ENCODE data around the gene SLC34A1.
A peak's percentile ranks its signal among the peaks of the same experiment; 100 is the strongest.
"Not testable (repeated sequence)": the region's sequence is repeated elsewhere in the genome, so short reads cannot be mapped to it uniquely, and the experiment has no call there.

SLC34A1 gene

DNA sequence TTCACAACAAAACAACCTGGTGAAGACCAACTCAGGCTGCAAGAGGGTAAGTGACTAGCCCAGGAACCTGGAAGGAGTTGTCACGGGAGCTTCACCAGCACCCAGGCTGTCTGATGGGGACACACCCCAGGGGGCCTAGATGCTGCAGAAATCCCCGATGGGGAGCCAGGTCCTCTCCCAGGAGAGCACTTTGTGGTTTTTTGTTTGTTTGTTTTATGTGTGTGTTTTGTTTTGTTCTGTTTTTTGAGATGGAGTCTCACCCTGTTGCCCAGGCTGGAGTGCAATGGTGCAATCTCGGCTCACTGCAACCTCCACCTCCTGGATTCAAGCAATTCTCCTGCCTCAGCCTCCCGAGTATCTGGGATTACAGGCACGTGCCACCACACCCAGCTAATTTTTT lies 8.7 kb upstream of the SLC34A1 start:
- not testable (repeated sequence) for DNase-seq; H3K4me1 ChIP-seq (ENCODE audit: control insufficient read depth, low read depth, low read length); H3K27me3 ChIP-seq (ENCODE audit: insufficient read depth, low read length, poor library complexity); H3K36me3 ChIP-seq (ENCODE audit: control insufficient read depth, insufficient read depth, low read length); H3K79me2 ChIP-seq (ENCODE audit: control insufficient read depth, insufficient read depth, low read length); H3K18ac ChIP-seq (ENCODE audit: low read length); H4K5ac ChIP-seq (ENCODE audit: low read length); H3K79me1 ChIP-seq (ENCODE audit: low read length); H3K4me3 ChIP-seq (ENCODE audit: low read length); H3K56ac ChIP-seq (ENCODE audit: low read length); H2AK5ac ChIP-seq (ENCODE audit: low read length); H3K9ac ChIP-seq (ENCODE audit: low read length); H3K4me2 ChIP-seq (ENCODE audit: low read length); H4K8ac ChIP-seq (ENCODE audit: low read depth, low read length); H3K4ac ChIP-seq (ENCODE audit: low read depth, low read length); H3K23ac ChIP-seq (ENCODE audit: low read length); H2BK120ac ChIP-seq (ENCODE audit: low read depth, low read length); H2BK15ac ChIP-seq (replicated peaks; ENCODE audit: low read depth); H2BK5ac ChIP-seq (ENCODE audit: low read length); H3K27ac ChIP-seq (ENCODE audit: low read depth, low read length)
- WGBS (ENCODE audit: extremely low coverage, insufficient coverage, low lambda C conversion rate), result no CpG with 5 or more reads among the region's 5 CpGs

DNA sequence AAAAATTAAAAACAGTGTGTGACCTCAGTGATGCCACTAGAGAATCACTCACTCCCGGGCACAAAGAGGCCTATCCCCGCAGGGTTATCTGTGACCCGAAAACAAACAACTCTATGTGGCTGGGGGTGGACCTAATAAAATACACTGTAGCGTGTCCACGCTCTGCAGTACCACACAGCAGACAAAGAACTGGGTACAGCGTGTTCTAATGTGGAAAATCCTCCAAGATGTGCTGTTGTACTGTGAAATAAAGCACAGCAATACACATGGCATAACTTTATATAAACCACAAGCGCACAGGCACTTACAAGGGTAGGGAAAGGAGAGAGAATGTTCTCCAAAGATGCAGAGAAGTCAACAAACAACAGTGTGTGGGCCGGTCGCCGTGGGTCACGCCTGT lies 8.1 kb upstream of the SLC34A1 start:
- no peak overlapping the region for H2BK15ac ChIP-seq (replicated peaks; ENCODE audit: low read depth)
- H3K4ac ChIP-seq (ENCODE audit: low read depth, low read length), result no peak overlapping the region
- no peak overlapping the region for H3K4me3 ChIP-seq (ENCODE audit: low read length)
- no peaks in the 10 kb centered on the region for H3K27me3 ChIP-seq (ENCODE audit: insufficient read depth, low read length, poor library complexity)
- H2AK5ac ChIP-seq (ENCODE audit: low read length), result no peak overlapping the region
- H4K5ac ChIP-seq (ENCODE audit: low read length), result no peak overlapping the region
- no peaks in the 10 kb centered on the region for H3K36me3 ChIP-seq (ENCODE audit: control insufficient read depth, insufficient read depth, low read length)
- H2BK5ac ChIP-seq (ENCODE audit: low read length), result no peak overlapping the region
- no peak overlapping the region for H3K56ac ChIP-seq (ENCODE audit: low read length)
- no peak overlapping the region for H3K18ac ChIP-seq (ENCODE audit: low read length)
- H2BK120ac ChIP-seq (ENCODE audit: low read depth, low read length), result no peak overlapping the region
- H3K79me1 ChIP-seq (ENCODE audit: low read length), result no peaks in the 10 kb centered on the region
- WGBS (ENCODE audit: extremely low coverage, insufficient coverage, low lambda C conversion rate), result no CpG with 5 or more reads among the region's 11 CpGs
- no peaks in the 10 kb centered on the region for H3K79me2 ChIP-seq (ENCODE audit: control insufficient read depth, insufficient read depth, low read length)
- peak overlapping the region; percentile 45 for H3K23ac ChIP-seq (ENCODE audit: low read length)
- no peak for DNase-seq
- H3K4me1 ChIP-seq (ENCODE audit: control insufficient read depth, low read depth, low read length), result peaks cover 3% of the 10 kb centered on the region
- H4K8ac ChIP-seq (ENCODE audit: low read depth, low read length), result no peak overlapping the region
- H3K4me2 ChIP-seq (ENCODE audit: low read length), result no peak overlapping the region
- no peak overlapping the region for H3K27ac ChIP-seq (ENCODE audit: low read depth, low read length)
- H3K9ac ChIP-seq (ENCODE audit: low read length), result no peak overlapping the region

DNA sequence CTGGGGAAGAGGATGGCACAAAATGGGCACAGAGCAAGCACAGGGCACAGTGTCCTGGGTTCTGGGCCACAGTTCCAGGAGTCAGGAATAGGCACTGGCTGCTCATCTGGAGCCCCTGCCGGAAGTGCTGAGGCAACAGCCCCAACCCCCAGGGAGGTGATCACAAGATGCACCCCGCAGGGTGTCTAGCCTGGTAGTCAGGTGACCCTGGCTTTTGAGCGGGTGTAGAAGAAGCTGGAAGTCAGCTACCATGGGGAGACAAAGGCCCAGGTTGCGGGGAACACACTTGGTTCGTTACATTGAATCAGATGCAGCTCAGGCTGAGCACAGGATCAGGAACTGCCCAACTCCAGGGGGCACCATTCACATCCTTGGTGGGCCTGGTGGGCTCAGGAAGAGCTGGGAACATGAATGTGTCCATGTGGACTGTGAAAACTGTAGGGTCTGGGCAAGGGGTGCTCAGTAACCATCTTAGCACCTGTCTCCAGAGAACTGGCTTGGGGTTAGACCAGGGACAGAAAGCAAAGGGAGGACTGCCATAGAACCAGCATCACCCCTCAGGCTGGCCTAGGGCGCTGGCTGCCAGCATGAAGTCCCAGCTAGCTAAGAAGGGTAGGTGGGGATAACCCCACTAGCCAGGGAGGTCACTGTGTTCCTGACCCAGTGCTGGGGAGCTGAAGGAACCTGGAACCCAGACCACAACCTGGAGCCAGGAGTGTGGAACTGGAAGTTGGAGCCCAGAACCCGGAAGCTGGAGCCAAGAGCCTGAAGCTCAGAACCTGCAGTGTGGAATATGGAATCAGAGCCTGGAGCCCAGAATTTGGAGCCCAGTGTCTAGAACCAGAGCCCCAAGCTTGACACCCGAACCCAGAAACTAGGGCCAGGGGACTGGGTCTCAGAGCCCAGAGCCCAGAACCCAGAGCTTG lies 6.1 kb upstream of the SLC34A1 start:
- H3K4me2 ChIP-seq (ENCODE audit: low read length), result no peak overlapping the region
- H2BK15ac ChIP-seq (replicated peaks; ENCODE audit: low read depth), result no peak overlapping the region
- no peak overlapping the region for H3K9ac ChIP-seq (ENCODE audit: low read length)
- H3K56ac ChIP-seq (ENCODE audit: low read length), result no peak overlapping the region
- no peaks in the 10 kb centered on the region for H3K4me1 ChIP-seq (ENCODE audit: control insufficient read depth, low read depth, low read length)
- DNase-seq, result no peak
- H3K27ac ChIP-seq (ENCODE audit: low read depth, low read length), result no peak overlapping the region
- H3K18ac ChIP-seq (ENCODE audit: low read length), result no peak overlapping the region
- H2BK120ac ChIP-seq (ENCODE audit: low read depth, low read length), result no peak overlapping the region
- H3K4ac ChIP-seq (ENCODE audit: low read depth, low read length), result no peak overlapping the region
- no peak overlapping the region for H3K4me3 ChIP-seq (ENCODE audit: low read length)
- no peak overlapping the region for H4K5ac ChIP-seq (ENCODE audit: low read length)
- no peak overlapping the region for H3K23ac ChIP-seq (ENCODE audit: low read length)
- H3K36me3 ChIP-seq (ENCODE audit: control insufficient read depth, insufficient read depth, low read length), result no peaks in the 10 kb centered on the region
- no CpG with 5 or more reads among the region's 8 CpGs for WGBS (ENCODE audit: extremely low coverage, insufficient coverage, low lambda C conversion rate)
- H3K79me2 ChIP-seq (ENCODE audit: control insufficient read depth, insufficient read depth, low read length), result no peaks in the 10 kb centered on the region
- no peaks in the 10 kb centered on the region for H3K27me3 ChIP-seq (ENCODE audit: insufficient read depth, low read length, poor library complexity)
- H2BK5ac ChIP-seq (ENCODE audit: low read length), result no peak overlapping the region
- H2AK5ac ChIP-seq (ENCODE audit: low read length), result no peak overlapping the region
- no peaks in the 10 kb centered on the region for H3K79me1 ChIP-seq (ENCODE audit: low read length)
- H4K8ac ChIP-seq (ENCODE audit: low read depth, low read length), result no peak overlapping the region

DNA sequence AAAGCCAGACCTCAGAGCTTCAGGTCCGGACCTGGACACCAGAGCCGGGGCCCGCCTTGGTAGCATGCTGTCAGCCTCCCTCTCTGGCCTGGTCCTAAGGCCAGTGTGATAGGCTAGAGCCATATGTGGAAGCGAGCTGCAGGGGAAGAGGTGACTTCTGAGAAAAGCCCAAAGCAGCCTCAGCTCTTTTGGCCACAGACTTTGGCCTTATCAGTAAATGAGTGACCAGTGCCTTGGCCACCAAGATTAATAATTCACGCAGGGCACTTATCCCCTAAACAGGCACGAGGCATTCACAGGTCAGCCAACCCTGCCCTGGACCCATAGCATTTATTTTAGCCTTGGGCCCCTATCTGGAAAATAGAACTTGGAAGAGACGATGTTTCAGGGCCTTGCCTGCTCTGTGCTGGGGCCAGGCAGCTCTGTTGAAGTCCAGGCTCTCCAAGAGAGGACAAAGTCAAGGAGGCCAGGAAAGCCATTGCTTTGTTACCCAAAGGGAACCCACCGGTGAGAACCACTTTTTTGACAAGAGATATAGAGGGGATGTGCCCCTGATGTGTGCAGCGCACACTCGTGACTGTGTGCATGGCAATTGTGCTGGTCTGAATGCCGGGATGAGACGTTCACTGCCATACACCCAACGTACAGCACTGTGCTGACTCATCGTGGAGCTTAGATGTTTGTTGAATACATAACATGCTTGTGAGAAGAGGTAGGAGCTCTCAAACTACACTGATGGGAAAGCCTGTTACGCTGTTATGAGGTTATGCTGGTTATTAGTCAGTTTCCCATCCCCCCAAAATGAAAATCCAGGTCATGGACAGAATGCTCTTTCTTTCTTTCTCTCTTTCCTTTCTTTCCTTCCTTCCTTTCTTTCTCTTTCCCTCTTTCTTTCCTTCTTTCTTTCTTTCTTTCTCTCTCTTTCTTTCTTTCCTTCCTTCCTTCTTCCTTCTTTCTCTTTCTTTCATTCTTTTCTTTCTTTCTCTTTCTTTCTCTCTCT lies 5.0 kb upstream of the SLC34A1 start:
- no peak for DNase-seq
- Histone ChIP-seq H3K79me1 (ENCODE audit: low read length) (no peaks in the 10 kb centered on the region), H2BK120ac (ENCODE audit: low read depth, low read length) (no peak overlapping the region), H4K5ac (ENCODE audit: low read length) (no peak overlapping the region), H3K27me3 (ENCODE audit: insufficient read depth, low read length, poor library complexity) (no peaks in the 10 kb centered on the region), H3K9ac (ENCODE audit: low read length) (no peak overlapping the region), H3K4me2 (ENCODE audit: low read length) (no peak overlapping the region), H3K27ac (ENCODE audit: low read depth, low read length) (no peak overlapping the region), H4K8ac (ENCODE audit: low read depth, low read length) (no peak overlapping the region), H3K36me3 (ENCODE audit: control insufficient read depth, insufficient read depth, low read length) (no peaks in the 10 kb centered on the region), H2AK5ac (ENCODE audit: low read length) (no peak overlapping the region), H3K79me2 (ENCODE audit: control insufficient read depth, insufficient read depth, low read length) (no peaks in the 10 kb centered on the region), H3K4me1 (ENCODE audit: control insufficient read depth, low read depth, low read length) (no peaks in the 10 kb centered on the region), H2BK15ac (replicated peaks; ENCODE audit: low read depth) (no peak overlapping the region), H2BK5ac (ENCODE audit: low read length) (no peak overlapping the region), H3K4ac (ENCODE audit: low read depth, low read length) (no peak overlapping the region), H3K18ac (ENCODE audit: low read length) (no peak overlapping the region), H3K56ac (ENCODE audit: low read length) (no peak overlapping the region), H3K23ac (ENCODE audit: low read length) (no peak overlapping the region), H3K4me3 (ENCODE audit: low read length) (no peak overlapping the region)
- no CpG with 5 or more reads among the region's 15 CpGs for WGBS (ENCODE audit: extremely low coverage, insufficient coverage, low lambda C conversion rate)

DNA sequence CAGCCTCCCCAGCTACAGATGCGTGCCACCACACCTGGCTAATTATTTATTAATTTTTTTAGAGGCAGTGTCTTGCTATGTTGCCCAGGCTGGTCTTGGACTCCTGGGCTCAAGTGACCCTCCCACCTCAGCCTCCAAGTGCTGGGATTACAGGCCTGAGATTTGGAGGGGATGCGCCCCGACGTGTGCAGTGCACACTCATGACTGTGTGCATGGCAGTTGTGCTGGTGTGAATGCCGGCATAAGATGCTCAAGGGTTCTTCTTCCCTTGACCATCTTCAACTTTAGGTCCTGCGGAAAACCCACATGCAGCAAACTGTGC lies 3.5 kb upstream of the SLC34A1 start:
- no CpG with 5 or more reads among the region's 6 CpGs for WGBS (ENCODE audit: extremely low coverage, insufficient coverage, low lambda C conversion rate)
- Histone ChIP-seq H3K4me1 (ENCODE audit: control insufficient read depth, low read depth, low read length) (no peaks in the 10 kb centered on the region), H2BK5ac (ENCODE audit: low read length) (no peak overlapping the region), H3K23ac (ENCODE audit: low read length) (no peak overlapping the region), H4K8ac (ENCODE audit: low read depth, low read length) (no peak overlapping the region), H2BK120ac (ENCODE audit: low read depth, low read length) (no peak overlapping the region), H3K18ac (ENCODE audit: low read length) (no peak overlapping the region), H2BK15ac (replicated peaks; ENCODE audit: low read depth) (no peak overlapping the region), H3K79me2 (ENCODE audit: control insufficient read depth, insufficient read depth, low read length) (no peaks in the 10 kb centered on the region), H3K79me1 (ENCODE audit: low read length) (no peaks in the 10 kb centered on the region), H4K5ac (ENCODE audit: low read length) (no peak overlapping the region), H3K4me2 (ENCODE audit: low read length) (no peak overlapping the region), H3K4me3 (ENCODE audit: low read length) (no peak overlapping the region), H3K27me3 (ENCODE audit: insufficient read depth, low read length, poor library complexity) (no peaks in the 10 kb centered on the region), H3K4ac (ENCODE audit: low read depth, low read length) (no peak overlapping the region), H3K56ac (ENCODE audit: low read length) (no peak overlapping the region), H2AK5ac (ENCODE audit: low read length) (no peak overlapping the region), H3K36me3 (ENCODE audit: control insufficient read depth, insufficient read depth, low read length) (no peaks in the 10 kb centered on the region), H3K9ac (ENCODE audit: low read length) (no peak overlapping the region), H3K27ac (ENCODE audit: low read depth, low read length) (no peak overlapping the region)
- DNase-seq, result no peak

All from mesendoderm (in vitro differentiated cells).